ENCODE data around the gene ASCC3. TPM values are rescaled to one million over a fixed set of nuclear protein-coding genes. Genes with fewer than 3 reads are reported as not detected.

Gene ASCC3
- total and polyA plus RNA-seq, 2 donors = 14.5 to 32.6 TPM

DNA sequence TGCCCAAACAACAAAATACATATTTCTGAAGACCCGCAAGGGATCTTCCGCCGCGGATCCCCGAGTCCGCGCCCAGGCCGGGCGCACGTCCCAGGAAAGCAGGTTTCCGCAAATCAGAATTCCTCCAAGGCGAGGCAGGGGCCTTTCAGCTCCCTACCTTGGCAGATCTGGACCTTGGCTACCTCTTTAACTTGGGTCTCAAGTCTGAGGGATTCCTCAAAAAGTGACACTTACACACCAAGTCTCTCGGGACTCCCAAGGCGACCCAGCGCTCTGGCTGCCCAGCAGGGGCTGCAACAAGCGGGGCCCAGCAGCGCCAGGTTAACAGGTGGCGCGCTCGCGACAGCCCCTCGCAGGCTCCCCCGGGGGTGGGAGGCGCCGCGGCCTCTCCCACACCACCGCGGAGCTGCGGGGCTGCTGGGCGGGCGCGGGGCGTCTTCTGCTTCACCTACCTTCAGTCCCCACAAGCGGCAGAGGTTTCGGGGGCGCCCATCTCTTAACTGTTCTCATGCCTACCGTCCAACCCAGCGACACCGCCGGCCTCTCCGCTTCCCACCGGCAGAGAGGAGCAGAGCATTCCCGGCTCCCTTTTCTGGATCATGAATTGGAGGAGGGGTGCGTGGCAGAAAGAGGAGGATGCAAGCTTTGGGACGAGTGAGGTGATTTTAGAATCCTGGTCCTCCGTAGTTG, 416.8 kb downstream of the ASCC3 start:
- Histone ChIP-seq H3K27me3 (ENCODE audit: control insufficient read depth in 2 of 2, insufficient read depth in 1 of 2, low read length in 1 of 2) (peaks cover 85 to 100% of the 10 kb centered on the region in 2 donors), H3K4me3 (ENCODE audit: low read length in 2 of 2) (no peak overlapping the region), H3K27ac (ENCODE audit: low read depth in 1 of 2, low read length in 1 of 2) (no peak overlapping the region), H3K4me1 (ENCODE audit: control insufficient read depth in 2 of 2, insufficient read depth in 2 of 2, low read length in 2 of 2) (peaks cover 2 to 22% of the 10 kb centered on the region in 2 donors), H3K36me3 (ENCODE audit: control insufficient read depth in 2 of 2, insufficient read depth in 2 of 2, low read length in 1 of 2) (no peaks in the 10 kb centered on the region), H3K9me3 (ENCODE audit: control insufficient read depth in 2 of 2, insufficient read depth in 1 of 2, low read length in 1 of 2) (peaks cover 3 to 14% of the 10 kb centered on the region in 2 donors)
- WGBS = 8% methylated on average over 46 of the region's 46 CpGs
- DNase-seq (ENCODE audit: low read depth in 6 of 9, low spot score in 9 of 9) = no peak

DNA sequence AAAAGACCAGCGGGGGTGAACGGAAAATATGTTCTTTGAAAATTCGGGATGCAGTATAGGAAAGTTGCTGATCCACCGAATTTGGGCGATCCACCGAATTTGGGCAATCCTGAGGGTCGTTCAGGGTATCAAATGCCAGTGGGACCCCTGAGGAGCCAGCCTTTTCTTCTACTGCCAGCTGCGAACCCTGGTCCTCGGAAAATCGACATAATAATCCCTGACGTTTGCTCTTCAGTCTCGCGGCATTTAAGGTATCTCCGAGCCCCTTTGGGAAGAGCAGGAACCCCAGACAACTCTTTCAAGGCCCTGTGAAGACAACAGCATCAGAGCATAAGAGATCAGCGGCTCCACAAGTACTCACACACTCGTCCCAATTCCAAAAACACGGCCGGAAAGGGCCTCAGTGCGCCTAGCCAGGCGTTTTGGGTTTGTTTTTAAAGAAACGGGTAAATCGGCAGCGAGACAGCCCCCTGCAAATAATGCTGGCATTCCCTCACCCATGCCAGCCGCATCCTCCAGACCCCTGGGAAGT, 417.4 kb downstream of the ASCC3 start:
- Histone ChIP-seq H3K36me3 (ENCODE audit: control insufficient read depth in 2 of 2, insufficient read depth in 2 of 2, low read length in 1 of 2) (no peaks in the 10 kb centered on the region), H3K4me1 (ENCODE audit: control insufficient read depth in 2 of 2, insufficient read depth in 2 of 2, low read length in 2 of 2) (peaks cover 2 to 22% of the 10 kb centered on the region in 2 donors), H3K27ac (ENCODE audit: low read depth in 1 of 2, low read length in 1 of 2) (no peak overlapping the region), H3K9me3 (ENCODE audit: control insufficient read depth in 2 of 2, insufficient read depth in 1 of 2, low read length in 1 of 2) (peaks cover 3 to 14% of the 10 kb centered on the region in 2 donors), H3K27me3 (ENCODE audit: control insufficient read depth in 2 of 2, insufficient read depth in 1 of 2, low read length in 1 of 2) (peaks cover 85 to 100% of the 10 kb centered on the region in 2 donors), H3K4me3 (ENCODE audit: low read length in 2 of 2) (no peak overlapping the region)
- DNase-seq (ENCODE audit: low read depth in 6 of 9, low spot score in 9 of 9) = no peak
- 7% methylated on average over 24 of the region's 24 CpGs for WGBS

DNA sequence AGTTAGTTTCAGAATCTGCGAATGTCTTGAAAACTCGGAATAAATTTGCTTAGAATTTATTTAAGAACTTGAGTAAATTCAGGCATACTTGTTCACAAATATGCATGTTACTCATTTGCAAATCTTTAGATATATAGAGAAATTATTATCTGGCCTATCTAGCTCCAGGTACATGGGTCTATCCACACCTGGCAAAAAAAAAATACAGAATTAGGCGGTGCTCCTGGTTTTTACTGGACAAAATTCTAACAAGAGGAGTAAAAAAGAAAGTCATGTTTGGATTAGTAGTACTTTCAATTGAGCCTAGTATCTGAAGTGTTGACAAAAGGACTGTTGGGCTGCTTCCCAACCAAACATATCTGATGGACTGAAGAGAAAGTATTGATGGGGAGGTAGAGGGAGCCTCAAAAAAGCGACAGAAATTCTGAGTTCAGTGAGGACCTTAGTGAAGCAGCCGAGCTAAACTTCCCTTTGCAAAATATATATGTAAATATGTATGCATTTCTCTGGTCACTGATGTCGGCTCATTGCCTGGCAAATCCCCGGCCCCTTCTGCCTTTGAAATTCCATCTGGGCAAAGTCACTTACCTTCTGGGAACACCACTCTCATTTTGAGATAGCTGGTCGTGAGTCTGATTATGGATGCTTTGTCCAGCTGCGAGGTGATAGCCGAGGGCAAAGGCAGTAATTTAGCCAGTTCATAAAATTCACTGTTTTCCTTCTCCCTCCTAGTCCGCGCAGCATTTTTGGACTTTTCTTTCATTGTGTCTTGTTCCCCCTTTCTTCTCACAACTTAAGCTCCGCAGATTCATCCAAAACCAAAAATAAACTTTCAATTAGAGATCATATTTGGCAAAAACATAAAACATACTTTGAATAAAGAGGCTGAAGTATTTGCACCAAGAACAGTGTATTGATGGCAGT, 418.2 kb downstream of the ASCC3 start:
- Histone ChIP-seq H3K4me1 (ENCODE audit: control insufficient read depth in 2 of 2, insufficient read depth in 2 of 2, low read length in 2 of 2) (peaks cover 2 to 22% of the 10 kb centered on the region in 2 donors), H3K36me3 (ENCODE audit: control insufficient read depth in 2 of 2, insufficient read depth in 2 of 2, low read length in 1 of 2) (no peaks in the 10 kb centered on the region), H3K4me3 (ENCODE audit: low read length in 2 of 2) (no peak overlapping the region), H3K27ac (ENCODE audit: low read depth in 1 of 2, low read length in 1 of 2) (no peak overlapping the region), H3K27me3 (ENCODE audit: control insufficient read depth in 2 of 2, insufficient read depth in 1 of 2, low read length in 1 of 2) (peaks cover 85 to 100% of the 10 kb centered on the region in 2 donors), H3K9me3 (ENCODE audit: control insufficient read depth in 2 of 2, insufficient read depth in 1 of 2, low read length in 1 of 2) (peaks cover 3 to 18% of the 10 kb centered on the region in 2 donors)
- WGBS = 11% methylated on average over 13 of the region's 13 CpGs
- no peak for DNase-seq (ENCODE audit: low read depth in 6 of 9, low spot score in 9 of 9)

DNA sequence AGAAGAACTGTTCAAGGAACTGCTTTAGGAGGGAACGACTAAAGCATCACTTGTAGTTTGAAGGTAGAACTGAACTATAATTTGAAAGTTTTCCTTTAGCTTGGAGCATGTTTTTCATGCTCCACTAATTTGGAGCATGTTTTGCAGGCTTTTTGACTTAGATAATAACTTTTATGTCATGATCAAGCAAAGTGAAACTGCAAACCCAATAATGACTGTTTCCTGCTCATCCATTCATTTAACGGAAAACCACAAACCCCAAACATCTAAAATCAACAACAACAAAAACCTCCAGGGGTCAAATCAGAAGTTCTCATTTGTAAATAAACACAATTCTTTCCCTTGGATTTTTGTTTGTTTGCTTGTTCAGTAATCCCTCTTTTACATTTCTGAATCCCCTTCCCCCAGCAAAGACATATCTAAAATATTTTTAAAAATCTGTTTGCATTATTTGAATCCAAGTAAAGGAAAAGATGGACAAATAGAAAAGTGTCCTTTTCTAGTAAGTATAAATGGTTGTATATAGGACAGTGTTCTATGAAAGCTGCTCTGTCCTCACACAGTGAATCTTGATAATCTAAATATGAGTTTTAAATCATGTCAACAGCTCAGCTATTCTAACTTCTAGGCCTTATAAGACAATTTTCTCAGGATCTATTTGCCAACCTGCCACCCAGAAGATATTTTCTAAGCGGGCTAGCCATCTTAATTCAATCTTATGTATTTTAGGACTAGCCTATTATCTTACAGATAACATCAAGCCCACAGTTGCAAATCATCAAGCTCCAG, 419.0 kb downstream of the ASCC3 start:
- Histone ChIP-seq H3K4me1 (ENCODE audit: control insufficient read depth in 2 of 2, insufficient read depth in 2 of 2, low read length in 2 of 2) (peaks cover 2 to 21% of the 10 kb centered on the region in 2 donors), H3K36me3 (ENCODE audit: control insufficient read depth in 2 of 2, insufficient read depth in 2 of 2, low read length in 1 of 2) (no peaks in the 10 kb centered on the region), H3K9me3 (ENCODE audit: control insufficient read depth in 2 of 2, insufficient read depth in 1 of 2, low read length in 1 of 2) (peaks cover 0 to 13% of the 10 kb centered on the region in 2 donors), H3K27me3 (ENCODE audit: control insufficient read depth in 2 of 2, insufficient read depth in 1 of 2, low read length in 1 of 2) (peaks cover 86 to 100% of the 10 kb centered on the region in 2 donors), H3K4me3 (ENCODE audit: low read length in 2 of 2) (no peak overlapping the region), H3K27ac (ENCODE audit: low read depth in 1 of 2, low read length in 1 of 2) (no peak overlapping the region)
- DNase-seq (ENCODE audit: low read depth in 6 of 9, low spot score in 9 of 9) = no peak
- 8% methylated on average over 3 of the region's 3 CpGs for WGBS

DNA sequence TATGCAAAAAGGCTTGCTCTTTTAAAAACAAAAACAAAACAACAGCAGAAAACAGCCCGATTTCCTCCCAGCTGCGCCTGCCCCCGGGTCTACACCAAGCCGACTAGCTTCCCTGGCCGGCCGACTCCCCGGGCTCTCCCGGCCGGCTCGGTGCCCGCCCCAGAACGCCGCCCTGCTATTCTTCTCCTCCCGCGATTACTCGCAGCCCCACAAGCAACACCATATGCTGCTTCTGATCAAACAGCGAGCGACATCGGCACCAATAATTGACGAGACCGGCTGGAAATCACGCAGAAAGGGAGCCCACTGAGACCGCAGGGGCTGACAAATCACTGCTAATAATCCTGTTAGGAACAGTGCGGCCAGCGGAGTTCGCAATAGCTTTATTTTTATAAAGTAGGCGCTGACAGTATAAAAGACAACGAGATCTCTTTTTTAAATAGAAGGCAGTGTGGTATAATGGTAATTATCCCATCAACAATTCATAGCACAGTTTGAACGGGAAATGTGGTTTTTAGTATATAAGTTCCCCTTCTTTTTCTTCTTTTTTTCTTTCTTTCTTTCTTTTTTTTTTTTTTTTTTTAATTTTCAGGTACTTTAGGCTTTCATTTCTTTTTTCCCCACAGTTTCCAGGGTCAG, 419.7 kb downstream of the ASCC3 start:
- H3K27ac ChIP-seq (ENCODE audit: low read depth in 1 of 2, low read length in 1 of 2) = no peak overlapping the region
- peaks cover 0 to 8% of the 10 kb centered on the region in 2 donors for H3K9me3 ChIP-seq (ENCODE audit: control insufficient read depth in 2 of 2, insufficient read depth in 1 of 2, low read length in 1 of 2)
- H3K4me3 ChIP-seq (ENCODE audit: low read length in 2 of 2) = no peak overlapping the region
- 8% methylated on average over 29 of the region's 29 CpGs for WGBS
- H3K27me3 ChIP-seq (ENCODE audit: control insufficient read depth in 2 of 2, insufficient read depth in 1 of 2, low read length in 1 of 2) = peaks cover 86 to 100% of the 10 kb centered on the region in 2 donors
- no peak for DNase-seq (ENCODE audit: low read depth in 6 of 9, low spot score in 9 of 9)
- H3K36me3 ChIP-seq (ENCODE audit: control insufficient read depth in 2 of 2, insufficient read depth in 2 of 2, low read length in 1 of 2) = no peaks in the 10 kb centered on the region
- H3K4me1 ChIP-seq (ENCODE audit: control insufficient read depth in 2 of 2, insufficient read depth in 2 of 2, low read length in 2 of 2) = peaks cover 2 to 15% of the 10 kb centered on the region in 2 donors

DNA sequence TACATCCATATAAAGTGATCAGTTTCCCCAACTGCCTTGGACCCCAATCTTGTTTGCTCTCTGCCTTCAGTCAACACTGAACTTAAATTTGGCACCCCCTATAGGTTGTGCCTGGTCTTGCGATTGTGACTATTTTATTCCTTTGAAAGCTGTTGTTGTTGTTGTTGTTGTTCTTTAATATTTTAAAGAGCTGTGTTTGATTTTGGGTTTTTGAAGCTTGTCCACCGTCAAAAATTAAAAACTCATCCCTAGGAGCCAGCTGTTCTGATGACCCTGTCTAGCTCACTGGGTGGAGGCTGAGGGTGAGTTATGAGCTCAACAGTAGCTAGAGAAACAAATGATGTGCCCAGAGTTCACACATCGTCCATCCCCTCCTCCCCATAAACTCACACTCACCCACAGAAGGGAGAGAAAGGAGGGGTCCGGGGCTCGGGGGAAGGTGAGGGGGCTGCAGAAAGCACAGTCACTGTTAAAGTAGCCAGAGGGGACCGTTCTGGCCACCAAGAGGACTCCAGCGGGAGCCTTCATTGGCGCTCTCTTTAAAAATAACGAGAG, 420.4 kb downstream of the ASCC3 start:
- WGBS = 8% methylated on average over 9 of the region's 9 CpGs

DNA sequence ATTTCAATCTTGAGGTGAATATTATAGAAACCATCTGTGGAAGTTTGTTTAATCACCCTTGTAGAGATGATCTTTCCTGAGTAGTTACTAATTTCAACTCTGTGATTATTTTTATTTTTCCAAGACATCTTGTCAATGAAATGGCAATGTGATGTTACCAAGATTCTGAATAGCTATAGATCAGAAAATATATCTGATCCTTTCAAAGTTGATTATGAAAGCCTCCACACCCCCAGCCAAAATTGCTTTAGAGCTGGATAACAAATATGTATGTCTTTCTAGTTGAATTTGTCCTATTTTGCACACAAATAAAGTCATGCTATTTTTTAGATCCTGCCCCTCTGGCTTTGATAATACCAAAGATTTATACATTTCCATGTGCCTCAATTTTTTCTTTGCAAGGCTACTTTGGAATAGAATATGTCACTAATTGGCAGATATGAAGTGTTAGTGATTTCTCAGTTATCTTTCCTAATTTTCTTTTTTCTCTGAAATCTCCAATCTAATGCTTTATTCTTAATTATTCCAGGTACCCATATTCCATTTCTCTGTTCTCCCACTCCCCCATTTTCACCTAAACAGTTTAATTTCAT, 421.4 kb downstream of the ASCC3 start:
- DNase-seq (ENCODE audit: low read depth in 6 of 9, low spot score in 9 of 9) = no peak
- peaks cover 0 to 9% of the 10 kb centered on the region in 2 donors for H3K4me1 ChIP-seq (ENCODE audit: control insufficient read depth in 2 of 2, insufficient read depth in 2 of 2, low read length in 2 of 2)

More for the DNA sequence above, 420.4 kb downstream of the ASCC3 start:
- Histone ChIP-seq H3K9me3 (ENCODE audit: control insufficient read depth in 2 of 2, insufficient read depth in 1 of 2, low read length in 1 of 2) (peaks cover 0 to 8% of the 10 kb centered on the region in 2 donors), H3K36me3 (ENCODE audit: control insufficient read depth in 2 of 2, insufficient read depth in 2 of 2, low read length in 1 of 2) (no peaks in the 10 kb centered on the region), H3K27ac (ENCODE audit: low read depth in 1 of 2, low read length in 1 of 2) (no peak overlapping the region), H3K4me1 (ENCODE audit: control insufficient read depth in 2 of 2, insufficient read depth in 2 of 2, low read length in 2 of 2) (peaks cover 2 to 15% of the 10 kb centered on the region in 2 donors), H3K4me3 (ENCODE audit: low read length in 2 of 2) (no peak overlapping the region), H3K27me3 (ENCODE audit: control insufficient read depth in 2 of 2, insufficient read depth in 1 of 2, low read length in 1 of 2) (peaks cover 83 to 100% of the 10 kb centered on the region in 2 donors)
- no peak for DNase-seq (ENCODE audit: low read depth in 6 of 9, low spot score in 9 of 9)

More for the DNA sequence above, 421.4 kb downstream of the ASCC3 start:
- peaks cover 0 to 7% of the 10 kb centered on the region in 2 donors for H3K9me3 ChIP-seq (ENCODE audit: control insufficient read depth in 2 of 2, insufficient read depth in 1 of 2, low read length in 1 of 2)
- H3K27ac ChIP-seq (ENCODE audit: low read depth in 1 of 2, low read length in 1 of 2) = no peak overlapping the region
- H3K36me3 ChIP-seq (ENCODE audit: control insufficient read depth in 2 of 2, insufficient read depth in 2 of 2, low read length in 1 of 2) = no peaks in the 10 kb centered on the region
- H3K4me3 ChIP-seq (ENCODE audit: low read length in 2 of 2) = no peak overlapping the region
- H3K27me3 ChIP-seq (ENCODE audit: control insufficient read depth in 2 of 2, insufficient read depth in 1 of 2, low read length in 1 of 2) = peaks cover 81 to 100% of the 10 kb centered on the region in 2 donors

Data from thymus (tissue), 11 donors.